Activated T-helper 1 cell treated with anti-CD3 and anti-CD28 coated beads, Interleukin-12 subunit alpha, Interleukin-12 subunit beta, Interleukin-2, Interleukin-4 antibody, amounts not matched to agents 30 ng/mL and 10 ng/mL and 1 ng/mL, durations not matched to agents 14 hours and 24 hours and 36 hours (primary cell): ENCODE data around the gene FCN2. TPM values are rescaled to one million over a fixed set of nuclear protein-coding genes. Genes with fewer than 3 reads are reported as not detected.

ENCODE experiments used
- DNase-seq: peaks from one replicate; pipeline ENCODE4 v3.0.0; 2021; ENCODE audit warnings: low spot score
- H3K27ac Mint-ChIP-seq: one replicate; pipeline ENCODE4 v1.8.0; 2021; ENCODE audit warnings: mild to moderate bottlenecking, mixed read lengths
- H3K27me3 Mint-ChIP-seq: one replicate; pipeline ENCODE4 v1.8.0; 2022; ENCODE audit warnings: mild to moderate bottlenecking, moderate library complexity, mixed read lengths; ENCODE audit not compliant: insufficient read depth
- H3K36me3 Mint-ChIP-seq: one replicate; pipeline ENCODE4 v1.8.0; 2021; ENCODE audit warnings: low read depth, mixed read lengths
- H3K4me1 Mint-ChIP-seq: one replicate; pipeline ENCODE4 v1.8.0; 2021; ENCODE audit warnings: low read depth, mixed read lengths
- H3K4me3 Mint-ChIP-seq: one replicate; pipeline ENCODE4 v1.8.0; 2021; ENCODE audit warnings: mild to moderate bottlenecking, moderate library complexity, mixed read lengths
- H3K9me3 Mint-ChIP-seq: one replicate; pipeline ENCODE4 v1.8.0; 2021; ENCODE audit warnings: mixed read lengths
- intact Hi-C: fragments of 100-400 bp; cut with micrococcal nuclease; formaldehyde crosslinking; loops from one replicate; pipeline ENCODE4 v1.15.1; 2024
- total RNA-seq: library from RNA; stranded (reverse); gene quantifications from 2 replicates; pipeline ENCODE4 v1.2.3, GENCODE V29; 2022

FCN2 gene
- total RNA-seq, 1 donor from 2014 or later, result not detected

GRCh38 chr9:134890155-134890495 is 9.5 kb downstream of the FCN2 start:
- DNase-seq, result no peak
- H3K27me3 Mint-ChIP-seq, result peaks cover 2% of the 10 kb centered on the region
- no peak overlapping the region for H3K4me3 Mint-ChIP-seq
- peaks cover 2% of the 10 kb centered on the region for H3K9me3 Mint-ChIP-seq
- no peak overlapping the region for H3K27ac Mint-ChIP-seq
- H3K36me3 Mint-ChIP-seq, result no peaks in the 10 kb centered on the region
- intact Hi-C loops, result no loop called here
- H3K4me1 Mint-ChIP-seq, result no peaks in the 10 kb centered on the region

- Mint-ChIP-seq H3K4me3 (no peak overlapping the region), H3K36me3 (no peaks in the 10 kb centered on the region), H3K9me3 (peaks cover 6% of the 10 kb centered on the region), H3K4me1 (no peaks in the 10 kb centered on the region), H3K27me3 (peaks cover 2% of the 10 kb centered on the region), H3K27ac (no peak overlapping the region)
- intact Hi-C loops, result no loop called here
- DNase-seq, result no peak
Observed at GRCh38 chr9:134891053-134891452, 10.4 kb downstream of the FCN2 start.

DNA sequence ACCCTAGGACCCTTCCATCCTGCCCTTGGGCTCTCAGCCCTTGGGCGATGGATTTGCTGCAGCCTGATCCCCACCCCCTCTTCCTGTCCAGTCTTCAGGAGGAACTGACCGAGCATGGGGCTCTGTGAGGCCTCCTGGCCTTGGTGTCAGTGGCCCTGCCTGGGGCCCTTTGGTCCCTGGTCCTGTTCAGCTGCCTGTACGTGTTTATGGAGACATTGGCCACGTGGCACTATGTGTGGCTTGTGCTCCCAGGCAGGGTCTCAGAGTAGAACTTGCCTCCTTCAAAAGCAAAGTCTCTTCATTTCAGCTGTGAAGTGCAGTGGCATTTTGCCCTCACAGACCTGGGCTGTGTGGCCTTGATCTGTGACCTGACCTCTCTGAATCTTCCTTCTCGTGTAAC is 11.1 kb downstream of the FCN2 start:
- DNase-seq, result no peak
- no peak overlapping the region for H3K27ac Mint-ChIP-seq
- peaks cover 2% of the 10 kb centered on the region for H3K27me3 Mint-ChIP-seq
- H3K4me3 Mint-ChIP-seq, result no peak overlapping the region
- peaks cover 6% of the 10 kb centered on the region for H3K9me3 Mint-ChIP-seq
- H3K36me3 Mint-ChIP-seq, result no peaks in the 10 kb centered on the region
- intact Hi-C loops, result no loop called here
- no peaks in the 10 kb centered on the region for H3K4me1 Mint-ChIP-seq

DNA sequence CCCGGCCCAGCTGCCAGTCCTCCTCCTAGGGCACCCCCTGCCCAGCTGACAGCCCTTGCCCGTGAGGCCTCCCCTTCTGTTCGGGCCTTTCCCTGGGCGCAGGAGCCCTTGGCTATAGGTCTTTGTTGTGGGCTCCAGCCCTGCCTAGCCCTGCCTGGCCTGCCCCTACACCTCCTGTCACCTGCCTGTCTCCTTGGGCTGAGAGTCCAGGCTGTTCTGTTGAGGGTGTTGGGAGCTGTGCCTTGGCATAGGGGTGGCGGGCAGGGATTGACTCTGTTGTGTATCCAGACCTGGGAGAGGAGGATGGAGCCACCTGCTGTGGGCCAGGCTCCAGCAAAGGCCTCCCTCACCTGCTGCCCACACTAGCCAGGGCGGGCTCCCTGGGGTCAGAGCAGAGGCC is 11.6 kb downstream of the FCN2 start:
- no peaks in the 10 kb centered on the region for H3K4me1 Mint-ChIP-seq
- no peaks in the 10 kb centered on the region for H3K36me3 Mint-ChIP-seq
- intact Hi-C loops, result no loop called here
- peaks cover 6% of the 10 kb centered on the region for H3K9me3 Mint-ChIP-seq
- H3K27me3 Mint-ChIP-seq, result no peaks in the 10 kb centered on the region
- no peak for DNase-seq
- H3K27ac Mint-ChIP-seq, result no peak overlapping the region
- H3K4me3 Mint-ChIP-seq, result no peak overlapping the region

- intact Hi-C loops, result no loop called here
- DNase-seq, result no peak
- H3K36me3 Mint-ChIP-seq, result no peaks in the 10 kb centered on the region
- H3K4me3 Mint-ChIP-seq, result no peak overlapping the region
- H3K27ac Mint-ChIP-seq, result no peak overlapping the region
- H3K4me1 Mint-ChIP-seq, result no peaks in the 10 kb centered on the region
- no peaks in the 10 kb centered on the region for H3K27me3 Mint-ChIP-seq
- peaks cover 6% of the 10 kb centered on the region for H3K9me3 Mint-ChIP-seq
Observed at GRCh38 chr9:134892820-134893420, 12.3 kb downstream of the FCN2 start.

- Mint-ChIP-seq H3K27ac (no peak overlapping the region), H3K9me3 (peaks cover 15% of the 10 kb centered on the region), H3K4me3 (no peak overlapping the region), H3K36me3 (no peaks in the 10 kb centered on the region), H3K27me3 (no peaks in the 10 kb centered on the region), H3K4me1 (no peaks in the 10 kb centered on the region)
- DNase-seq, result no peak
- intact Hi-C loops, result no loop called here
Observed at GRCh38 chr9:134894136-134894860, 13.7 kb downstream of the FCN2 start.

GRCh38 chr9:134895097-134895496 is 14.5 kb downstream of the FCN2 start:
- Mint-ChIP-seq H3K27me3 (no peaks in the 10 kb centered on the region), H3K9me3 (peaks cover 17% of the 10 kb centered on the region), H3K4me3 (no peak overlapping the region), H3K36me3 (no peaks in the 10 kb centered on the region), H3K27ac (no peak overlapping the region), H3K4me1 (no peaks in the 10 kb centered on the region)
- no peak for DNase-seq
- intact Hi-C loops, result no loop called here

DNA sequence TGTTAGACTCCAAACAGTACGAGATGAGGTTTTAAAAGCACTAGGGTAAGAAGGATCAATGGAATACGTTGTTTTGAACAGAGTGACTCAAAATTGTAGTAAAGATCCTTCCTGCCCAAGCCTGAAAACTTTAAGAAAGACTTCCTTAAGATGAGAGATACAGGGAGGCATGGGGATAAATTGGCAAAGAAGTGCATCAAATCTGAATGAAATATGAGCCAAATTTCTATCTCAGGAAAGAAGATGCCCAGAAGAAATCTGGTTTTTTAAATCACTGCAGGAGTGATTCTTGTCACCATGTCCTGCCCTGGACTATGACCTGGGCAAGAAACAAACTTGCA is 14.9 kb downstream of the FCN2 start:
- Mint-ChIP-seq H3K4me1 (no peaks in the 10 kb centered on the region), H3K27me3 (no peaks in the 10 kb centered on the region), H3K27ac (no peak overlapping the region), H3K4me3 (no peak overlapping the region), H3K36me3 (no peaks in the 10 kb centered on the region), H3K9me3 (peaks cover 17% of the 10 kb centered on the region)
- intact Hi-C loops, result no loop called here
- DNase-seq, result no peak

- H3K36me3 Mint-ChIP-seq, result no peaks in the 10 kb centered on the region
Observed at GRCh38 chr9:134895908-134896833, 15.6 kb downstream of the FCN2 start.

DNA sequence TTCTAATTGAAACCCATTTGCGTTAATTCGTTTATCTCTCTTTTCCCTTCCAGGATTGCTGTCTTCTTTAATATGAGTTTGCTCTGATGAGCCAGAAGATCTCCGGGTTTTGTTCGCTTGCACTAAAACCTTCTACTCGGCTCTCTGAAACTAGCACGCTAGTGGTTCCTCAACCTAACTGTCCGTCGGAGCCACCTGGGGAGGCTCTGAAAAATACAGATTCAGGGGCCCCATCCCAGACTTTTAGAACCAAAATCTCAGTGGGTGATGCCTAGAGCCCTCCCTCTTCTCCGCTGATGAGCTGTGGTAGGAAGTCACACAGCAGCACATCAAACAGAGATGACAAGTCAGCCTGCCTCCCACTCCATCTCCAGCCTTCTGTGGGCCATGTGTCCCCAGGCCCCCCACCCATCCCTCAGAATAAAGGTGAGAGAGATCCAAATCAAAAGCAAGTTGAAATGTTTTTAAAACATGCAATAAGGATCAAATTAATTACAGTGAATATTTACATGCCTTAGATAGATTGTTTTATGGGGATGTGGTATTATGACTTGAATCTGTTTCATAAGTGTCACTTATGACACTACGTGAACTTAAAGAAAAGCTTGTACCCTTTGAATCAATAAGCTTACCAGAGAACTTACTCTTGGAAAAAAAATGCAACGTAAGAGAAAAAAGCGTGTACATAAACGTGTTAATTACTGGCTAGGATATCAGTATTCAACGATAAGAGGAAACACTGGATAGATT is 16.4 kb downstream of the FCN2 start:
- H3K4me3 Mint-ChIP-seq, result no peak overlapping the region
- no peaks in the 10 kb centered on the region for H3K27me3 Mint-ChIP-seq
- no peaks in the 10 kb centered on the region for H3K4me1 Mint-ChIP-seq
- no peaks in the 10 kb centered on the region for H3K36me3 Mint-ChIP-seq
- H3K9me3 Mint-ChIP-seq, result peaks cover 17% of the 10 kb centered on the region
- intact Hi-C loops, result no loop called here
- H3K27ac Mint-ChIP-seq, result no peak overlapping the region
- DNase-seq, result no peak

More at GRCh38 chr9:134895908-134896833, 15.6 kb downstream of the FCN2 start:
- intact Hi-C loops, result no loop called here
- DNase-seq, result no peak
- Mint-ChIP-seq H3K27me3 (no peaks in the 10 kb centered on the region), H3K4me3 (no peak overlapping the region), H3K27ac (no peak overlapping the region), H3K4me1 (no peaks in the 10 kb centered on the region), H3K9me3 (peaks cover 17% of the 10 kb centered on the region)

DNA sequence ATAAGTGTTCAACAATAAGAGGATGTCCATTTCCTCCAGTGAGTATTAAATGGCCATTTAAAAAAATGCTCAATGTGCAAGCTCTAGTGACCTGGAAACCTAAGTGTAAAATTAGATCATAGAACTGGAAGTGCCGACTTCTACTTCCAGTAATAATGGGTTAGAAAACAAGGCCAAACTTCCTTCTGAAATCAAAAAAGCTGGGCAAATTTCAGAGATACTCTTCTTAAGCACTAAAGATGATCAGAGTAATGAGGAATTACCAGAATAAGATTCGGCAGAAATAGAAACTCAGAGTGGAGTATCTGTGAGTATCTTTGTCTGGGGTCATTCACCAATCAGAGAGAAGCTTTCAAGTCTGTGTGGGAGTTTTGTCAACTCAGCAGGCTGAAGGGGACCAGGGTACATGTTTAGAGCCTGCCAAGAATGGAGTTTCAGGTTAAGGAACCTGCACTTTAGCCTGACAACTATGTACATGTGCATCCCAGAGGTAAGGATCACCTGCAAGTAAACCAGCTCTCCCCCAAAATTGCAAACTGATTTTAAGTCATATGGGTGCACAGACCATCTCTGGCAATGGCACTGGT is 17.1 kb downstream of the FCN2 start:
- intact Hi-C loops, result no loop called here
- DNase-seq, result no peak
- no peaks in the 10 kb centered on the region for H3K4me1 Mint-ChIP-seq
- no peaks in the 10 kb centered on the region for H3K27me3 Mint-ChIP-seq
- H3K36me3 Mint-ChIP-seq, result no peaks in the 10 kb centered on the region
- H3K4me3 Mint-ChIP-seq, result no peak overlapping the region
- H3K27ac Mint-ChIP-seq, result no peak overlapping the region
- H3K9me3 Mint-ChIP-seq, result peaks cover 17% of the 10 kb centered on the region

DNA sequence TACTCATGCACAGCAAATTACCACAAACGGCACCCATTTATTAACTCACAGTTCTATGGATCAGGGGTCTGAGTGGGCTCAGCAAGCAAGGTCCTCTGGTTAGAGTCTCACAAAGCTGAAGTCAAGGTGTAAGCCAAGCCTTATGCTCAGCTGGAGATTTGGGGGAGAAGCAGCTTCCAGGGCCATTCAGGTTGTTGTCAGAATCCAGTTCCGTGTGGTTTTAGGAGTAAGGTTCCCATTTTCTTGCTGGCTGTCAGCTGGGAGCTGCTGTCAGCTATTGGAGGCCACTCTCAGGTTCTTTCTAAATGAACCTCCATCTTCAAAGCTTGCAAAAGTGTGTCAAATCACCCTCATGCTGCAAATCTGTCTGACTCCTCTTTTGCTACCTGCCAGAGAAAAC is 17.7 kb downstream of the FCN2 start:
- no peaks in the 10 kb centered on the region for H3K36me3 Mint-ChIP-seq
- no peaks in the 10 kb centered on the region for H3K4me1 Mint-ChIP-seq
- no peak overlapping the region for H3K4me3 Mint-ChIP-seq
- no peaks in the 10 kb centered on the region for H3K27me3 Mint-ChIP-seq
- H3K27ac Mint-ChIP-seq, result no peak overlapping the region
- intact Hi-C loops, result no loop called here
- H3K9me3 Mint-ChIP-seq, result peaks cover 17% of the 10 kb centered on the region
- DNase-seq, result no peak
